Adrenal gland (tissue), 5 donors: ENCODE results near the gene TBC1D22A.

ENCODE experiments used
- CTCF ChIP-seq, 6 experiments: fragments of 450-650 bp in 4 of 6; fragments of 200-600 bp in 2 of 6; sonication (generic) in 1 of 6; IDR thresholded peaks; 1 replicate in 5 of 6; 2 replicates in 1 of 6; pipeline versions ENCODE4 v1.5.1 to v1.8.0; 2016 to 2021; ENCODE audit warnings: antibody characterized with exemption in 6 of 6, mild to moderate bottlenecking in 2 of 6, moderate library complexity in 1 of 6
- POLR2A ChIP-seq, 2 donors: fragments of 450-650 bp; IDR thresholded peaks; one replicate each; pipeline ENCODE4 v1.6.1; 2017; ENCODE audit warnings: antibody characterized with exemption in 2 of 2, mild to moderate bottlenecking in 2 of 2, moderate library complexity in 1 of 2
- donor health status: DM: no; HTN: no; CAD: no.

DNA sequence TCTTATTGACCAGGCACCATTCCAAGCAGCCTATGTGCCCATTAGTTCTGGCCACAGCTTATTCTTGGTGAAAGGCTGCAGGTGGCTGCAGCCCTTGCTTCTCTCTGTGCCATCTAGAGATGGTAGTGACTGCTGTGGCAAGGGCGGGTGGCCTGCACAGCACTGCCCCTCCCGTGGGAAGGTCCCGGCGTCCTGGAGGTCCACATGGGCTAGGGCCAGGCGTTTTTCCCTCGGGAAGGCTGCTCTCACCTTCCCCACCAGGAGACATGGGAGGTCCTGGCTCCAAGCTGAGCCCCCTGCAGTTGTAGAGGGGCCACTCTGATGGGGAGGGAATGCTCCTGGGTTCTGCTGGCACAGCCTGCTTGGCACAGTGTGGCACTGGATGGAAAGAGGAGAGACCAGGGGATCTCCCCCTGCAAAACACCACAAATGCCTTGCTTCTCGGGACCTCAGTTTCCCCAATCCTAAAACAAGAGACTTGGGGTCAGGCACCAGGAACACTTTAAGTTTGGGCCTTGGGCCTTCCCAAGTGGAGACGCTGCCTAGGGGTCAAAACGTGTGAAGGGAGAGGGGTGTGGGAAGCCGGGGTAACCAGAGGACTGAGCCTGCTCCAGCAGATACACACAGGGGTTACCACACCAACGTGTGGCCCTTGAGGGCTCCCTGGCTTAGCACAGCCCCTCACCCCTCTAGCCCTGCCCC lies 10.0 kb upstream of the TBC1D22A start:
- TF ChIP-seq CTCF (IDR thresholded peaks at IDR 0.05) (no peak), POLR2A (IDR thresholded peaks at IDR 0.05) (no peak)
